COR-L47 (cell line): ENCODE data around the gene BRI3BP.
"Not testable (repeated sequence)": the region's sequence is repeated elsewhere in the genome, so short reads cannot be mapped to it uniquely, and the experiment has no call there.

ENCODE experiments used
- DNase-seq: peaks from one replicate; lab custom pipeline; 2025; lab: John Stamatoyannopoulos, UW

BRI3BP gene

DNA sequence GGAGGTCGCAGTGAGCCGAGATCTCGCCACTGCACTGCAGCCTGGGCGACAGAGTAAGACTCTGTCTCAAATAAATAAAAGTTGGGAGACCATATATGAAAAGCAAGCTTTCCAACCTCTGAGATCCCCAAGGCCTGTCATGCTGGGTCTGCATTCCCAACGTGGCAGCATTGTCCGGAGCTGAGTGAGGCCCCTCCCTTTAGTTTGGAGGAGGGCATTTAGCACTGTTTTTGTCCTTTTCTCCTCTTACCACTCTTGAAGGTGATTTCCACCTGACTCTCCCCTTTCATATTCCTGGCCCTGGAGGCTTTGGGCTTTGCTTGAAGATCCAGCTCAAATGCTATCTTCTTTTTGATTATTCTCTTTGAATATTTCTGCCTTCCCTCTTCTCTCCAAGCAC is 74.9 kb downstream of the BRI3BP start:
- DNase-seq: no peak

DNA sequence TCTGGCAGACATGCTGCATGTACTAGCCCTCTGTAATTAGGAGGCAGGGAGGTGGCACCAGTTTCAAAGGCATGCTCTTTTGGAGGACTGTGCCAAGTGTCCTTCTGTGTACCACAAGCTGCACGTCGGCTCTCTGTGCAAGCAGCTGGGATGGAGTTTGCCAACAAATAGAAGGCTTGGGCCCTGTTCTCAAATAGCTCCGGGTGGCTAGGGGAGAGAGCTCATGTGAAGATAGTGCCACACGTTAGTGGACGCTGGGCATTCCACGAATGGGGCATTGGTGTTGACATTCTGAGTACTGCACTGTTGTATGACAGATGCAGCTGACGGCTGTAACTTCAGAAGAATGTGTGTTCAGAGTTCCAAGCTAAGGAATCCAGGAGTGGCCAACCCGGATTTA is 76.2 kb downstream of the BRI3BP start:
- DNase-seq: no peak

GRCh38 chr12:125070112-125070511 is 76.7 kb downstream of the BRI3BP start:
- DNase-seq: no peak

GRCh38 chr12:125070661-125071390 is 77.4 kb downstream of the BRI3BP start:
- no peak for DNase-seq

- DNase-seq: no peak
These were observed 78.0 kb downstream of the BRI3BP start for GRCh38 chr12:125071456-125071855.

- no peak for DNase-seq
These were observed 79.1 kb downstream of the BRI3BP start for GRCh38 chr12:125072496-125072895.

DNA sequence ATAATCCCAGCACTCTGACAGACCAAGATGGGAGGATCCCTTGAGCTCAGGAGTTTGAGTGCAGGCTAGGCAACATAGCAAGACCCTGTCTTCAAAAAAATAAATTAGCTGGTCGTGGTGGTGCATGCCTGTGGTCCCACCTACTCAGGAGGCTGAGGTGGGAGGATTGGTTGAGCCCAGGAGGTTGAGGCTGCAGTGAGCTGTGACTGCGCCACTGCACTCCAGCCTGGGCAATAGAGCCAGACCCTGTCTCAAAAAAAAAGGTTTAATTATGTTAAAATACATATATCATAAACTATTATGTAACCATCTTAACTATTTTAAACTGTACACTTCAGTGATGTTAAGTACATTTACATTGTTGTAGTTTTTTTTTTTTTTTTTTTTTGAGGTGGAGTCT is 80.8 kb downstream of the BRI3BP start:
- not testable (repeated sequence) for DNase-seq

- no peak for DNase-seq
These were observed 82.7 kb downstream of the BRI3BP start for GRCh38 chr12:125076103-125076502.

GRCh38 chr12:125079084-125079483 is 85.6 kb downstream of the BRI3BP start:
- no peak for DNase-seq

DNA sequence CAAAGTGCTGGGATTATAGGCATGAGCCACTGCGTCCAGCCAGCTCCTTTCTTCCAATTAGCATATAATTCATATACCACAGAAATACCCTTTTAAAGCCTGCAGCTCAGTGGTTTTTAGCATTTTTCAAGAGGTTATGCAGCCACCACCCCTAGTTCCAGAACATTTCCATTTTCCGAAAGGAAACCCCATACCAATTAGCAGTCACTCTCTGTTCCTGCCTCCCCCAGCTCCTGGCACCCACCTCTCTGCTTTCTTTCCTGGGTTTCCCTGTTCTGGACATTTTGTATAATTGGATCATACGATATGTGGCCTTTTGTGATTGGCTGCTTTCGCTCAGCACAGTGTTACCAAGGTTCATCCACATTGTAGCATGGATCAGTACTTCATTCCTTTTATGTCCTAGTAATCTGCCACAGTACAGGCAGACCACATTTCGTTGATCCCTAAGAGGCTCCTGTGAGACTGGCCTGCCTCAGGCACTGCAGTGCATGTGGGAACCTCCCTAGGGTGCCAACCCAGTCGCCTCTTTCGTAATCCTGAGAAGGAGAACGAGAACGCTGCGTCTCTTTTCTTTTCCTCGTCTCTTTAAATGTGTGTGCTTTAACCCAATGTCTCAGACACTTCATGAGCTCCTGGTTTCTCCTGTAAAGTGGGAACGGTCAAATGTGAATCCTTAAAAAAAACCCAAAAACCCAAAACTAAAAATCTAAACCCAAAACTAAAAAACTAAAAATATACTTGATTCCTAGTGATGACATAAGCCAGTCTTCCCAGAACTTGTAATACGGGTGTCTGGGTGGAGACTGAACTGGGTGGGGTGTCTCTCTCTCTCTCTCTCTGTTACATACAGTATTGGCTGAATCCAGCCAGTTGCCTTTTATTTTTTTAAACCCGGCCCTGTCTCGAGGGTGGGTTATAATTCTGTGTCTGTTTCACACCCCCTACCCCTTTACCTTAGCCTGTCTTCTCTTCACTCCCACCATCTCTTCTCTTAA is 86.5 kb downstream of the BRI3BP start:
- DNase-seq: no peak
